Measurements from ENCODE around the gene ZNF597. TPM values are rescaled to one million over a fixed set of nuclear protein-coding genes. Genes with fewer than 3 reads are reported as not detected.

ZNF597 gene
- total RNA-seq, 2 experiments from 2014 or later = 1.9 to 2.1 TPM

- no peak overlapping the region for H3K4me3 ChIP-seq (ENCODE audit: low read depth, low read length, poor library complexity, severe bottlenecking)
- H3K79me2 ChIP-seq (ENCODE audit: insufficient read depth, low read depth, low read length) = no peaks in the 10 kb centered on the region
- no peak overlapping the region for H3K27ac ChIP-seq (ENCODE audit: low read depth, low read length, poor library complexity, severe bottlenecking)
- no peaks in the 10 kb centered on the region for H3K9me2 ChIP-seq (ENCODE audit: insufficient read depth, low read length)
- no peak overlapping the region for H2AFZ ChIP-seq (ENCODE audit: low read length)
- peak; percentile 37 for DNase-seq (ENCODE audit: low spot score)
- H3K9me3 ChIP-seq (ENCODE audit: low read length) = no peaks in the 10 kb centered on the region
- no peak overlapping the region for H3K4me2 ChIP-seq (ENCODE audit: low read length)
- H3K36me3 ChIP-seq (ENCODE audit: insufficient read depth, low read length) = no peaks in the 10 kb centered on the region
- CTCF ChIA-PET (ENCODE audit: unreplicated experiment) = no interaction called here
- no peaks in the 10 kb centered on the region for H4K20me1 ChIP-seq (ENCODE audit: insufficient read depth, low read length)
- BruUV-seq (replicated peaks) = no TSS peak
- POLR2A ChIA-PET = no interaction called here
- no peaks in the 10 kb centered on the region for H3K4me1 ChIP-seq (ENCODE audit: insufficient read depth, low read length, poor library complexity, severe bottlenecking)
- TF ChIP-seq EZH2phosphoT487 (IDR thresholded peaks at IDR 0.05; ENCODE audit: borderline replicate concordance, low read depth, low read length) (no peak), CTCF (conservative IDR thresholded peaks at IDR 0.05; ENCODE audit: low read length) (peak; percentile 58)
- intact Hi-C loops (cut with micrococcal nuclease; ENCODE audit: unreplicated experiment) = no loop called here
Observed at GRCh38 chr16:3490911-3491629, 47.8 kb upstream of the ZNF597 start.

GRCh38 chr16:3488801-3489200, 45.5 kb upstream of the ZNF597 start:
- no peaks in the 10 kb centered on the region for H3K9me2 ChIP-seq (ENCODE audit: insufficient read depth, low read length)
- ChIA-PET POLR2A (interaction anchor here (0.6 kb wide), 1 partner anchor 206 kb away, joined by 3 read pairs; no protein-coding TSS in a partner anchor), CTCF (ENCODE audit: unreplicated experiment) (no interaction called here)
- H3K4me3 ChIP-seq (ENCODE audit: low read depth, low read length, poor library complexity, severe bottlenecking) = no peak overlapping the region
- no peak overlapping the region for H2AFZ ChIP-seq (ENCODE audit: low read length)
- no peak overlapping the region for H3K27ac ChIP-seq (ENCODE audit: low read depth, low read length, poor library complexity, severe bottlenecking)
- peaks cover 21% of the 10 kb centered on the region for H3K36me3 ChIP-seq (ENCODE audit: insufficient read depth, low read length)
- H3K79me2 ChIP-seq (ENCODE audit: insufficient read depth, low read depth, low read length) = no peaks in the 10 kb centered on the region
- BruUV-seq (replicated peaks) = no TSS peak
- TF ChIP-seq EZH2phosphoT487 (IDR thresholded peaks at IDR 0.05; ENCODE audit: borderline replicate concordance, low read depth, low read length) (no peak), CTCF (conservative IDR thresholded peaks at IDR 0.05; ENCODE audit: low read length) (no peak)
- H4K20me1 ChIP-seq (ENCODE audit: insufficient read depth, low read length) = no peaks in the 10 kb centered on the region
- intact Hi-C loops (cut with micrococcal nuclease; ENCODE audit: unreplicated experiment) = no loop called here
- no peaks in the 10 kb centered on the region for H3K9me3 ChIP-seq (ENCODE audit: low read length)
- H3K4me2 ChIP-seq (ENCODE audit: low read length) = no peak overlapping the region
- DNase-seq (ENCODE audit: low spot score) = no peak
- no peaks in the 10 kb centered on the region for H3K4me1 ChIP-seq (ENCODE audit: insufficient read depth, low read length, poor library complexity, severe bottlenecking)
